Measurements from ENCODE around the gene ITGA8.

DNA sequence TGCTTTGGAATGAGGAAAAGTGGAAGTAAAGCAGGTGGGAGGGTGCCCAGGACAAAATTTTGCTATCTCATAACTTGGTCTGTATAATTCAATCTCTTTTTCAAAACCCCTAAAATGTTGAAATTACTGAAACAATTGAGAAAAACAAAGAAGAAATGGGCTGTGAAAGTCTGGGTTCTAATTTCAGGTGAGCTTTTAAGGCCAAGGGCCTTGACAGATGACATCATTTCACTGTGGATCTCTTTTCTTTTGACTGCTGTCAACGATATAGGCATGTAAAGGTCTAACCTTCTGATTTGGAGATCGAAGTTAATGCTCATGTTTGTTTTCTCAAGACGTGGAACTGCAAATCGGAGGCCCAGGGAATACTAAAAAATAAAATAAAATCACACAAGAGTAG lies 127.8 kb downstream of the ITGA8 start:
- TF ChIP-seq POLR2A (IDR thresholded peaks at IDR 0.05) = no peak
- TF ChIP-seq, protein P1, sequence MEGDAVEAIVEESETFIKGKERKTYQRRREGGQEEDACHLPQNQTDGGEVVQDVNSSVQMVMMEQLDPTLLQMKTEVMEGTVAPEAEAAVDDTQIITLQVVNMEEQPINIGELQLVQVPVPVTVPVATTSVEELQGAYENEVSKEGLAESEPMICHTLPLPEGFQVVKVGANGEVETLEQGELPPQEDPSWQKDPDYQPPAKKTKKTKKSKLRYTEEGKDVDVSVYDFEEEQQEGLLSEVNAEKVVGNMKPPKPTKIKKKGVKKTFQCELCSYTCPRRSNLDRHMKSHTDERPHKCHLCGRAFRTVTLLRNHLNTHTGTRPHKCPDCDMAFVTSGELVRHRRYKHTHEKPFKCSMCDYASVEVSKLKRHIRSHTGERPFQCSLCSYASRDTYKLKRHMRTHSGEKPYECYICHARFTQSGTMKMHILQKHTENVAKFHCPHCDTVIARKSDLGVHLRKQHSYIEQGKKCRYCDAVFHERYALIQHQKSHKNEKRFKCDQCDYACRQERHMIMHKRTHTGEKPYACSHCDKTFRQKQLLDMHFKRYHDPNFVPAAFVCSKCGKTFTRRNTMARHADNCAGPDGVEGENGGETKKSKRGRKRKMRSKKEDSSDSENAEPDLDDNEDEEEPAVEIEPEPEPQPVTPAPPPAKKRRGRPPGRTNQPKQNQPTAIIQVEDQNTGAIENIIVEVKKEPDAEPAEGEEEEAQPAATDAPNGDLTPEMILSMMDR (IDR thresholded peaks at IDR 0.05) = no peak
